Activated T-cell treated with anti-CD3 and anti-CD28 coated beads for 48 hours (primary cell): ENCODE results near the gene PLCD4.
A peak's percentile ranks its signal among the peaks of the same experiment; 100 is the strongest.

Experiments used
- DNase-seq: peaks from one replicate; pipeline ENCODE4 v3.0.0-alpha.2; 2020; ENCODE audit warnings: low read depth

PLCD4 gene

DNA sequence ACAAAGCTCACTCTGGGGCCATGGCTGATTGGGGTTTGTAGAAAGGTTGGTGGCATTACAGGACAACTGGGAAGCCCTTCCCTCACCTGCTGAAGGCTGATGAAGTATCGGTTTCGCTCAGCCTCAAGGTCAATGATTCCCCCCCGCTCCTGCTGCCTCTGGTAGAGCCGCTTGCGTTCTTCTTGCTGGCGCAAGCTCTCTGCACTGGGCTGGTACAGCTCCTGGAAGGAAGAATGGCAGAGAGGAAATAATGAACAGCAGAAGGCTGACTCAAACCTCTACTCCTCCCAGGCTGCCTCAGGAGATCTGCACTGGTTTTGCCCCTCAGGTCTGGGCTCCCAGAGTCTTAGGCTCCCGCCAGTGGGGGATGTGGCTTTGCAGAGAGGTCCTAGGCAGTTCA, 57.0 kb downstream of the PLCD4 start:
- DNase-seq = no peak

DNA sequence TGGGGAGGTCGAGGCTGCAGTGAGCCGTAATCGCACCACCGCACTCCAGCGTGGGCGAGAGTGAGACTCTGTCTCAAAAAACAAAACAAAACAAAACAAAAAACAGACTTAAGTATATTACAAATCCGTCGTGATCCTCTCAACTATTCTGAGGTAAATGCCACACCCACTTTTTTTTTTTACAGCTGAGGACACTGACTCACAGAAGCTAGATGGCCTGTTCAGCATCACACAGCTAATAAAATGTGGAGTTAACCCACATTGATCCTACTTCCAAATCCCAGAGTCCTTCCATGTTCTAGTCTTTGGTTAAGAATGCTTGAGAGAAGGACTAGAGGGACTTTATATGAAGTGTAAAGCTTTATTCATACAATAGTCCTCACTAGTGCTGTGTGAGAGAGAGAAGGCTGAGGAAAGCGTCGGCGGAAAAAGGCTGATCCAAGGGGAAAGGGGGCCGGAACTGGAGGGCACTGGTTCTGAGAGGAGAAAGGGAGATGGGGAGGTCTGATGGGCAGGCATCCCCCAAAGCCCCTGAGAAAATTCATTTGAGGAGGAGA, 63.5 kb downstream of the PLCD4 start:
- no peak for DNase-seq

DNA sequence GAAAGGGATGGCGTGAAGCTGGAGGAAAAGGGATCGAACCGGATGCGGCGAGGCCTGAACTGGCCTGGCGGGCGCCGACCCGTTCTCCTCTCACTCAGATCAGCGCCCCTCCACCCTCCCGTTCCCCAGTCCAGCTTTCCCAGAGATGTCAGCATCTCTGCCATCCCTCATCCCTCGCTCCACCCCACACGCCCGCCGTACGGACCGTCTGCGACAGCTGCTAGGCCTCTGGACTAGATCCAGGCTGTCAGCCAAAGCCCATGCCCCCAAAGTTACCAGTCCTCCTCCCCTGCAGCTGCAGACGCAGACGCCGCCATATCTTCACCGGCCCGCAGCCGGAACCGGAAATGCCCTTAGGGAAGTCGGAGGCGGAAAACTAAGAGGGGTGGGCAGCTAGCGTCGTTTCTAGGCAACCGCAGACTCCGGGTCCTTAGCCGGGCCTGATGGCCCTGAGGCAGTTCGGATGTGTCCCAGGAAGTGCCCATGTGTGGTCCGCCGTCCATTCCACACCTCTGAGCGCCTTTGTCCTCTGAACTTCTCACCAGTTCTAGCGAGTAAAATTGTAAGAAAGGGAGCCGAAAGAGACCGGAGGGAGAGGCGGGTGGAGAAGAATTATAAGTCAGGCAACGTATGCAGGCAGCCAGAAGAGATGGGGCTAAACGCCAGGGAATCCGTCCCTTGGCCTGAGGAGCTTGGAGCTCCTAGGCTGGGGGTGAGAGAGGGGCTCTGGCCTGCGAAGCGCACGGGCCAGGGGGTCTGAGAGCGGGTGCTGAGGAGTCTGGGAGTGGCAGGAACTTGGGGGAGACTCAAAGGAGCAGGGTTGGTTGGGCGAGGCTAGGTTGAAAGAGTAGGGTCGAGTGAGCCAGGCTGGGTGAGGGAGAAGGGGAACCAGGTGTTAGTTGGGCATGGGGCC, 64.2 kb downstream of the PLCD4 start, which contains the start of the genes RNF25 and STK36:
TSS of gene RNF25 (minus strand) at position 349 of the 913 bp plus-strand sequence. CDS start at position 317, 32 bp downstream.
TSS of gene STK36 (plus strand) at position 433 of the 913 bp plus-strand sequence. CDS start 744 bp downstream, outside the sequence.
- peak; percentile 79 for DNase-seq

DNA sequence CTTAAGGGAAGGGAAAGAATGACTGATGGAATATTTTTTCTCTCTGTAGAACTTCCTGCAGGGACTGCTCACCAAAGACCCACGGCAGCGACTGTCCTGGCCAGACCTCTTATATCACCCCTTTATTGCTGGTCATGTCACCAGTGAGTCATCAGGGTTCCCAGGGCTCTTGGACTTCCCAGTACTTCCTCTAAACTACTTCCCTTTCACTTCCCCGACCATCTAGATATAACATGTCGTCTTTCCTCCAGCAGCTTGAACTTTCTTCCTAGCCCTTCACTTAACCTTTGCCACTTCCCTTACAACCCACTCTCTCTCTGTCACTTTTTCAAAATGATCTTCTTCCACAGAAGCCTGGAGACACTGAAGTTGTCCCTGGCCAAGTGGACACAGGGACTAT, 71.4 kb downstream of the PLCD4 start:
- DNase-seq = no peak

DNA sequence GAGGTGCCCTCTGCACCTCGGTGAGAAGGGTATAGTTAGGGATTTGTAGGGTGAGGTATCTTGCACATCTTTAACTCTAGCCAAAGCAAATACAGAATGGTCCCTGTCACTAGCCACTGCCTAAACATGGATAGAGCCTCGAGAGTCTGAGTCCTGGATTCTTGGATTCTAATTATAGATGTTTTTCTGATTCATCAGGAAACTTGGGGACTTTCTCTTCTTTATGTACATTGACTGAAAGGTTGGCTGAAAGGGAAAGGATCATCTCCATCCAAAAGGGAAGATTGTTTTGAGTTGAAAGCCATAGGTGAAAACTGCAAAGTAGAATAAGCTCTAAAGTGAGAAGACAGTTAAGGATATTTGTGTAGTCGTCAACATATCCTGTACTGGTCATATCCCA, 72.4 kb downstream of the PLCD4 start:
- no peak for DNase-seq
